Measurements from ENCODE around the gene MPP3. TPM values are rescaled to one million over a fixed set of nuclear protein-coding genes. Genes with fewer than 3 reads are reported as not detected.
A peak's percentile ranks its signal among the peaks of the same experiment; 100 is the strongest.
"Not testable (repeated sequence)": the region's sequence is repeated elsewhere in the genome, so short reads cannot be mapped to it uniquely, and the experiment has no call there.

The MPP3 gene, protein sequence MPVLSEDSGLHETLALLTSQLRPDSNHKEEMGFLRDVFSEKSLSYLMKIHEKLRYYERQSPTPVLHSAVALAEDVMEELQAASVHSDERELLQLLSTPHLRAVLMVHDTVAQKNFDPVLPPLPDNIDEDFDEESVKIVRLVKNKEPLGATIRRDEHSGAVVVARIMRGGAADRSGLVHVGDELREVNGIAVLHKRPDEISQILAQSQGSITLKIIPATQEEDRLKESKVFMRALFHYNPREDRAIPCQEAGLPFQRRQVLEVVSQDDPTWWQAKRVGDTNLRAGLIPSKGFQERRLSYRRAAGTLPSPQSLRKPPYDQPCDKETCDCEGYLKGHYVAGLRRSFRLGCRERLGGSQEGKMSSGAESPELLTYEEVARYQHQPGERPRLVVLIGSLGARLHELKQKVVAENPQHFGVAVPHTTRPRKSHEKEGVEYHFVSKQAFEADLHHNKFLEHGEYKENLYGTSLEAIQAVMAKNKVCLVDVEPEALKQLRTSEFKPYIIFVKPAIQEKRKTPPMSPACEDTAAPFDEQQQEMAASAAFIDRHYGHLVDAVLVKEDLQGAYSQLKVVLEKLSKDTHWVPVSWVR
- 10 to 100 TPM in 2 of 4 donors, 1 to 10 TPM in 2; 8.0 to 15.3 (median 11.4) TPM for polyA plus RNA-seq (ENCODE audit: insufficient read length in 4 of 4)

DNA sequence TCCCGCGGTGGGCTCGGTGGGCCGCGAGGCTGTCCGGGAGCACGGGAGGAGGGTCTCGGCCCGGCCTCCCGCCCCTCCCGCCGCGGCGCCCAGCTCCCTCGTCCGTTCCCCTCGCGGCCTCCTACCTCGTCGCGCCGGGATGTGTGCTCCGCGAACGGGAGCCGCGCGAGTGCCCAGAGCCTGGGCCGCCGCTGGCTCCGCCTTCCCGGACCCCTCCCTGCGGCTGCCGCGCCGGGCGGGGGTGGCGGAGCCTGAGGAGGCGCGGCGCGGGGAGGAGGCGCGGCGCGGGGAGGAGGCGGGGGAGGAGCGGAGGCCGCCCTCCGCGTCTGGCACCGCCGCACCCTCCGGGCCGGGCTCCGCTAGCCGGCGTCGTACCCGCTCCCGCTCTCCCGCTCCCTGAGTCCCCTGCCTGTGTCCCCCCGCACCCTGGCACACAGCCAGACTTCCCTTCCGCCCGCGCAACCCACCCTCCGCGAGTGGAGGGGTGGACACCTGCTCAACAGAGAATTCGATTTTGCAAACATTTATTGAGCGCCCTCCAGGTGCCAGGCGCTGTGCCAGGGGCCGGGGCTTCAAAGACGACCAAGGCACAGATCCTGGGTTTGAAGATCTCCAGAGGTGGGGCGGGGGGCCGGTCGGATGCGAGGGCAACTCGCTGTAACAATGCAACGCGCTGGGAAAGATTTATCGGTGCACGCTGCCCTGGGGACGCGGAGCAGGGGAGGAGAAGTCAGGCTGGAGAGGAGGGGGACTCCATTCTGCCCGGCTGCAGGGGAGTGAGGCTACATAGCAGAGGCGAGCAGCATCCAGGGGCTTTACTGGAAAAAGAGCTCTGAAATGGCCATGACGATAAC, at the start of gene MPP3:
MPP3 (minus strand) TSS at position 171 of the 854 bp plus-strand sequence. CDS start 1,240 bp downstream, outside the sequence.
- DNase-seq (ENCODE audit: low read depth in 4 of 4, low spot score in 3 of 4), result peak; percentile 31 to 63 (median 52)

DNA sequence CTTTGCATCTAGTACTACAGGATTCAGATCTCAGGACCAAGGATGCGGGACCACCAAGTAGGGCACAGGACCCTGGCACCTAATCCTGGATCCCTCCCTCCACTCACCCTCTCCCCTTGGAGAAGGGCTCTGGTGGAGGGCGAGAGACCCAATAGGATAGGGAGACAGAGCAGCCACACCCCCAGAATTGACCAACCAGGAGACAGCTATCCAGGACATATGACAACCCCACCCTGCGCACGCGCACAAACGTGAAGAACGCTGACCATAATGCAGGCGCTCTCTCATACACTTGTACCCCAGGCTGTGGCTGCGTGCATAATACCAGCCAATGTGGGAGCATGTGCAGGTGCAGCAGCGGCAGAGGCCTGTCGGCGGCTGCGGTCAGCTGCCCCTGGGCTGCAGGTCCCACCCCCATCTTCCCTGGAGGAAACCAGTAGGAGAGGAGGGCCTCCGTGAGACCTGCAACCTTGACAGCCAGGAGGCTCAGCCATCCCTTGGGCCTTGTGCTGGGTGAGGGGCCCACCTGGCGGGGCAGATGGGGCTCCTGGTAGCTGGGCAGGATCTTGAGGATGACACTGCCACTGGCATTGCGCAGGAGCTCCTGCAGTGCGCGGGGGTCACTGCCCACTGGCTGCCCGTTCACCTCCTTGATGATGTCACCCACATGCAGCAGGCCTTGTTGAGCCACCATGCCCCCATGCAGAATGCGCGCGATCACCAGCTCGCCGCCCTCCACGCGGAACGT, 49.0 kb upstream of the MPP3 start:
- no peak for DNase-seq (ENCODE audit: low read depth in 4 of 4, low spot score in 3 of 4)

DNA sequence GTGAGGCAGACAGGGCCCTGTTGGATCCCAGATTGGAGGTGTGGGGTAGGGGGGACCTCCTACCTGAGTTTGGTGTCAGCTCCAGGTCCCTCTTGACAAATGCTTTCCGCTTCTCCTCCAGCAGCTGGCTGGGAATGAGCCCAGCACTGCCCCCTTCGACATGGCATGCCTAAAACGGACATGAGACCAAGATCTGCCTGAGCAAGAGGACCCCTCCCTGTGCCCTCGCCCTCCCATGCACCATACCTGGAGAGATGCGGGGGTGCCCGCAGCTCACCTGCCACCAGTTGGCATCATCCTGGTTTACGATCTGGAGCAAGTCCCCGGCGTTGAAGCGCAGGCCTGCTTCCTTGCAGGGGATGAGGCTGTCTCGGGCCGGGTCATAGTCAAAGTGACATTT, 48.2 kb upstream of the MPP3 start:
- DNase-seq (ENCODE audit: low read depth in 4 of 4, low spot score in 3 of 4), result no peak

DNA sequence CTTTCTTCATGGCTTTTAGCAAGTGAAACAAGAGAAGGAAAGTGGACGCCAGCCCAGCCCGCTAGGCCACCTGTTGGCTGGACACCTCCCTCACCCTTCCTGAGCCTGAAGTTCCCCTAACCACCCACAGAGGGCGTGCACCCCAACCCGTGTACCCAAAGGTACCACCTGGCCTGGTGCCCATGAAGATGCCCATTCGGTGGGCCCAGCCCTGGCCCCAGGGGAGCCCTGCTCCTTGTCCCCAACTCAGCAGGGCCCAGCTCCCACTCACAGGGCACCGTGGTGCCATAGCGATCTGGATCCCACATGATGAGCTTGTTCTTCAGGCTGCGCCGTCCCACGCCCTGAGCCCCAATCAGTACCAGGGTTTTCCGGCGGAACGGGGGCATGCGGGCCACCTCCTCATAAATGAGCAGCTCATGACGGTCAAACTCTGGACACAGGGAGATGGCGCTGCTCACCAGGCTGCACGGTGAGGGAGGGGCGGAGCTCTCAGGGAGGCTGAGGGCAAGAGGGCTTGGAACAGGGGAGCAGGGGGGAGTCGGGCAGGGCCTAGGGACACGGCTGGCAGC, 47.6 kb upstream of the MPP3 start:
- peak in 1 of 4 donors; percentile 59 for DNase-seq (ENCODE audit: low read depth in 4 of 4, low spot score in 3 of 4)

DNA sequence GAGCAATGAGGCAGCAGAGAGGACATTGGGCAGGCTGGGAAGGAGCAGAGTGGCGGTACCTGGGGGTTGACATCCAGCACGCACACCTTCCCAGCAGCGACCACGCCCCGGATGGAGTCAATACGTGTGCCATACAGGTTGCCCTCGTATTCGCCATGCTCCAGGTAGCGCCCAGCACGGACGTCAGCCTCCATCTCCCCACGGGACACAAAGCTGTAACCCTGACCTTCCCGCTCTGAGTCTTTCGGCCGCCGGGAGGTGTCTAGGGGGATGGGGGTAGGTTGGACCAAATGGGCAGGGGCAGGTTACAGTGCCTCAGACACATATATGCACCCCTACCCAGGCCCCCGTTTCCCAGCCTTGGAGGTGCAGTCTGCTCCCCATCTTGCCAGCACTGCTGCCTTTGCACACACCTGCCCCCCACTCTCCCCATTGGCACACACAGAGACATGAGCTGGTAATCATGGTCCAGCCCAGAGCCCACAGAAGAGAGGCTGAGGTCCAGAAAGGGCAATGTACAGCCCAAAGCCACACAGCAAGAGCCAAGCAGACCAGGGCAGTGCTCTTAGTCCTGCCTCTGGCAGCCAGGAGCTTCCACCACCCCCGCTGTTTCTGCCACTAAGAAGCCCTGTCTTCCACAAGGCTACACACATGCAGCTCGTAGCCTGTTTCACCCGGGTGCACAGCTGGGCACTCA, 46.9 kb upstream of the MPP3 start:
- DNase-seq (ENCODE audit: low read depth in 4 of 4, low spot score in 3 of 4), result no peak

DNA sequence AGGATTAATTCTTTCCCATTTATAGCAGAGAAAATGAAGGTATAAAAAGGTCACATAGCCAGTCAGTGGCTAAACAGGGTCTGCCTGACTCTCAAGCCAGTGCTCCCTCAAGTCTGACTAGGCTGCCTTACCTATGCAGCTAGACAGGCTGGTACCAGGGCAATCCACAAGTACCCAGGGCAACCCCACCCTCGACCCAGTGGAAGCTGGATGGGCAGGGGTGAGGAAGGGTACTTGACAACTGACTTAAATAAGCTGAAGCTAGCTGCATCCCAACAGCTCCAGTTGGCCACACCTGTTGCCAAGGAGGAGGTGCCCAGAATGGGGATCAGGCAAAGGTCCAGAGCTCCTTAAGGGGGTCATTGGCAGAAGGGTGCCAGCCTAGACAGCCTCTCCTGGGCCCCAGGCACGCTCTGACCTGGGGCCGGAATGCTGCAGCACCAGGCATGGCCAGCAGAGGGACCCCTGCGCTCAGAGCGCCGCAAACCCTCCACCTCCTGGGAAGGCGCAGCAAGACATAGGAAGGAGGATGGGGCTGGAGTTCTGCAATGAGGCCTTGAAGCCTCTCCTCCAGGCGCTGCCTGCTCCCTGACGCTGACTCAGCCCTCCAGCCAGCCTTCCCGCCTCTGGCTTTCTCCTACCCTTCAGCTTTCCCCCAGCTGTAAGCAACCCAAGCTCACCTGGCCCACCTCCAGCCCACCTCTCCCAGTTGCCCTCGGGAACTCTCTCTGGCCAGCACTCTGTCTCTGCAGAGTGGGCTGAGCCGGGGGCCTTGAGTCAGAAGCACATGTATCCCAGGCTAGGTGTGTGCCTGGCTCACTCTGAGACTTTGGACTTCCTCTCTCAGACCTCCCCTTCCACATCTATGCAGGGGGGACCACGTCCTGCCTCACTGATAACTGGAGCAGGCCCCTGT, 45.6 kb upstream of the MPP3 start:
- DNase-seq (ENCODE audit: low read depth in 4 of 4, low spot score in 3 of 4), result peak in 2 of 4 donors; percentile 39 to 42

DNA sequence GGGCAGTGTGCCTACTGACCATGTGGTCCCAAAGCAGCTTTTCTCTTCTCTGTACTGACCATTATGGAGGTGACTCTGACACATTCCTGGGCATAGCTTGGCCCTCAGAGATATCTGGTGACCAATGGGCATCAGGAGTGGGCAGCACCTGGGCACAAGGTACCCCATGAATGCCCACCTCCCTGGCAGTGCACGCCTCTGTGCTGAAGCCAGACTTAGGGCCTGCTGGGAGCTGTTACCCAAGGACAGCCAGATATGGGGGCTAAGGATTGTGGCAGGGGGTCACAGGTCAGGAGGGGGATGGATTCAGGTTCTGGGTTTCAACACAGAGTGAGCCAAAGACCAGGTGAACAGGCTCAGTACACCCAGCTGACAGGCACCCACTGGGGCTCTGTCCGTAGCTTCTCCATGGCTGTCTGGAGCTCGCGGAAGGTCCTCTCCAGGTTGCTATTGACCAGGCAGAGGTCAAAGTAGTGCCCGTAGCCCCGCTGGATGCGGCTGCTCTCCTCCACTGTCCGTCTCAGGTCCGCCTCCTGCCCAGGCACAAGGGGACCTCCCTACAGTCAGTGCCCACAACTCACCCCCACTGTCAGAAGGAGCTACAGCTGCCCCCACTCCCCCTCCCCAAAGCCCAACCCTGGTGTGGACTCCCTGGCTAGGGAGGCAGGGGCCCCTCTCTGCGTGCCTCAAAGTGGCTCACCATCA, 44.7 kb upstream of the MPP3 start:
- DNase-seq (ENCODE audit: low read depth in 4 of 4, low spot score in 3 of 4), result no peak

DNA sequence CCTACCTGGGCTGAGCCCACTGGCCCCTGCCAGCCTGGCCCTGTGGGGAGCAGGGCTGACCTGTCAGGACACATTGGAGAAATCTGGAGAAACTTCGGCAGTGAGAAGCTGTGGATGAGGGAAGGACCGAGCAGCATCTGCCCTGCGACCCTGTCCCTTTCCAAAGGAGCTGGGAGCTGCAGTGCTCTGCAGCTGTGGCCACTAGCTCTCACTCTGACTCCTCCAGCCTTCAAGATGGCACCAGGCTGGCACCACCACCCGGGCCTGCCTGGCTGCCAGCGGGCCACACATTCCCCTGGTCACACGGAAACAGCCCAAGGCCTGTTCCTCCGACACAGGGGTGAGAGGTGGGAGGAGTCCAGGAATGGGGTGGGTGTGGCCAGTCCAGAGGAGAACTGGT, 44.1 kb upstream of the MPP3 start:
- no peak for DNase-seq (ENCODE audit: low read depth in 4 of 4, low spot score in 3 of 4)

DNA sequence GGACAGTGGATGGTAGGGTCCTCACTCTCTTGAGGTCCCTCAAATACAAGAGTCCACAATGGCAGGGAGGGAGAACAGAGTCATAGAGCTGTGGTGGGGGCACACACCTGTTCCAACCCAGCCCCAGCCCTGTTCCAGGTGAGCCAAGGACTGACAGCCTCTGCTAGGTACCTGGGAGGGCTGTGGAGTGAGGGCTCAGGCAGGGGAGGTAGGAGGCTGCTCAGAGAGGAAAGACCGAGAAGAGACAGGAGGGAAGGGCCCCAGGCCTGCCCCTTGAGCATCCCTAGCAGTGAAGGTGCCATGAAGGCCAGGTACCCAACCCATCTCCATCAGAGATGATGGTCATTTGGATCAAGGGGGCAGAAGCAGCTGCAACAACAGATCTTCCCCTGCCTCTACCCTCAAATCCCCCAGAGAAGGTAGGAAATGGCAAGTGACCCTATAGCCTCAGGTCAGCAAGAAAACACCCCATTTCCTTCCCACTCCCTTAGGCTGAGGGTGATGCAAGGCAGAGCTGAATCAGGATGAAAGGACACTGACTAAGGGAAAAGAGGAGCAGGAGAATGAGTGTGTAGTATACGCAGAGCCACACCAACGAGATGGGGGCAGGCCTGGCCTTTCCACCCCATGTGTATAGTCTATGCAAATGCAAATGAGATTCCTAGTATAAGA, 42.7 kb upstream of the MPP3 start:
- DNase-seq (ENCODE audit: low read depth in 4 of 4, low spot score in 3 of 4), result no peak

DNA sequence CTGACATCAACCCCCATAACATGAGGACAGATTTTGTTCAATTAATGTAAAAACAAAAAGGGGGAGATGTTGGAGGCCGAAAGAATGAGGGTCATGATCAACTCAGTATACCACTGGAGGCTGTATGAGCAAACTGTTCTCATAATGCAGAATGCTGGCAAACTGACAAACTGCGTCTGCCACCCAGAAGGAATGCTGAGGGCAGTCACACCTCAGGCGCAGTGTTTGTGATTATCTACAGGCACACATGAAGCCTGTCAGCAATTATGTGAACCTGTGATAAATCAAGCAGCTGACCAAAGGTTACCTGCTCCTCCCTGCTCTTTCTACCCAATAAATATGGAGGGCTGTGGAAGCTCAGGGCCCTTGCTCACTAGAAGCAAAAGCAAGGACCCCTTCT, 41.3 kb upstream of the MPP3 start:
- DNase-seq (ENCODE audit: low read depth in 4 of 4, low spot score in 3 of 4), result no peak

DNA sequence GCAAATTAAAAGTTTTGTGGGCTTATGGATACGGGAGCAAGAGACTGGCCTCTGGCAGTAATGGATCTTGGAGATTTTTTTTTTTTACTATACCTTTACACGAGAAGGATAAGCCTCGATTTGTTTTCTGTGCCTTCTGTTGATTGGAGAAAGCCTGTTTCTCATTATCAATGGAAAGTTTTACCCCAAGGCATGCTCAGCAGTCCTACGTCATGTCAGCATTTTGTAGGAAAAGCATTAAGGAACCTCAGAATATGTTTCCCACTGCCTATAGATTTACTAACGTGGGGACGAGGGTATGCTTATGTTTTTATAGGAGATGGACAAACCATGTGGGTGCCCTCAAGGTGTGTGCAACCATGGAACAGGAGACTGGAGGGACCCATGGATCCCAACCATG, 40.9 kb upstream of the MPP3 start:
- DNase-seq (ENCODE audit: low read depth in 4 of 4, low spot score in 3 of 4), result no peak

DNA sequence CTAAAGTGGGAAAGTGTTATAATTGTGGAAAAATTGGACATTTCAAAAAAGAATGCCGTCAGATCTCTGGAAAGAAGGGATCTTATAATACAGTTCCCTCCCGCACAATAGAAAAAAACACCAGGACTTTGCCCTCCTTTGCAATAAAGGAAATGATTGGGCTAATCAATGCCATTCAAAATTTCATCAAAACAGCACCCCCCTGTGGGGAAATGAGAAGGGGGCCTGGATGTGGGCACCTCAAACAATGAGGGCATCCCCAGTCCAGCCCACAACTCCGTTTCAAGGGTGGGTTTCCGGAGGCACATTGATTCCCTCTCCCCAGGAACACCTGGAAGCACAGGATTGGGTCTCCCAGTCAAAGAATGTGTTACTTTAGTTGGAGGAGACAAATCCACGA, 40.1 kb upstream of the MPP3 start:
- DNase-seq (ENCODE audit: low read depth in 4 of 4, low spot score in 3 of 4), result no peak

DNA sequence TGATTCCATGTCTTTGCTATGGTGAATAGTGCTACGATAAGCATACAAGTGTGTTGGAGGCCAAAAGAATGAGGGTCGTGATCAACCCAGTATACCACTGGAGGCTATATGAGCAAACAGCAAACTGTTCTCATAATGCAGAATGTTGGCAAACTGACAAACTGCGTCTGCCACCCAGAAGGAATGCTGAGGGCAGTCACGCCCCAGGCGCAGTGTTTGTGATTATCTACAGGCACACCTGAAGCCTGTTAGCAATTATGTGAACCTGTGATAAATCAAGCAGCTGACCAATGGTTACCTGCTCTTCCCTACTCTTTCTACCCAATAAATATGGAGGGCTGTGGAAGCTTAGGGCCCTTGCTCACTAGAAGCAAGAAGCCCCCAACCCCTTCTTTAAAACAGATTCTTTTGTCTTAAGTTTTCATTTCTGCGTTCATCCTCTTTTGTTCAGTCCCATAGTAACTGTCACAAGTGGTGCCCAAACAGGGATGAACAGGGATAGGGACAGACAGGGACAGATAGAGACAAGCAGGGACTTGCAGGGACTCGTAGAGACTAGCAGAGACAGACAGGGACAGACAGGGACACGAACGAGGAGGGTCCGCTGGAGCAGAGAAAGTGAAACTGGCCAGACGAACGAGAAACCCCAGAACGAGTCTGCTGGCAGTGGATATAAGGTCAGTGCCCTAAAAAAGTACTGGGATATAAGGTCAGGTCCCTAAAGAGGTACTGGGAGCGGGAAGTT, 39.2 kb upstream of the MPP3 start:
- no peak for DNase-seq (ENCODE audit: low read depth in 4 of 4, low spot score in 3 of 4)

DNA sequence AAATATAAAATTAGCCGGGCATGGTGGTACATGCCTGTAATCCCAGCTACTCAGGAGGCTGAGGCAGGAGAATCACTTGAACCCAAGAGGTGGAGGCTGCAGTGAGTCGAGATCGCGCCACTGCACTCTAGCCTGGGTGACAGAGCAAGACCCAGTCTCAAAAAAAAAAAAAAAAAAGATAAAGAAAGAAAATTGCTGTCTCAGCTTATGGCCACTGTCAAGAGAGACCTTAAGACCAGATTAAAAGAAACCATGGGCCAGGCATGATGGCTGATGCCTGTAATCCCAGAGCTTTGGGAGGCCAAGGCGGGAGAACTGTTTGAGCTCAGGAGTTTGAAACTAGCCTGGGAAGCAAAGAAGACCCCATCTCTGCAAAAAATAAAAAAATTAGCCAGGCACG, 36.1 kb upstream of the MPP3 start:
- not testable (repeated sequence) for DNase-seq (ENCODE audit: low read depth in 4 of 4, low spot score in 3 of 4)

DNA sequence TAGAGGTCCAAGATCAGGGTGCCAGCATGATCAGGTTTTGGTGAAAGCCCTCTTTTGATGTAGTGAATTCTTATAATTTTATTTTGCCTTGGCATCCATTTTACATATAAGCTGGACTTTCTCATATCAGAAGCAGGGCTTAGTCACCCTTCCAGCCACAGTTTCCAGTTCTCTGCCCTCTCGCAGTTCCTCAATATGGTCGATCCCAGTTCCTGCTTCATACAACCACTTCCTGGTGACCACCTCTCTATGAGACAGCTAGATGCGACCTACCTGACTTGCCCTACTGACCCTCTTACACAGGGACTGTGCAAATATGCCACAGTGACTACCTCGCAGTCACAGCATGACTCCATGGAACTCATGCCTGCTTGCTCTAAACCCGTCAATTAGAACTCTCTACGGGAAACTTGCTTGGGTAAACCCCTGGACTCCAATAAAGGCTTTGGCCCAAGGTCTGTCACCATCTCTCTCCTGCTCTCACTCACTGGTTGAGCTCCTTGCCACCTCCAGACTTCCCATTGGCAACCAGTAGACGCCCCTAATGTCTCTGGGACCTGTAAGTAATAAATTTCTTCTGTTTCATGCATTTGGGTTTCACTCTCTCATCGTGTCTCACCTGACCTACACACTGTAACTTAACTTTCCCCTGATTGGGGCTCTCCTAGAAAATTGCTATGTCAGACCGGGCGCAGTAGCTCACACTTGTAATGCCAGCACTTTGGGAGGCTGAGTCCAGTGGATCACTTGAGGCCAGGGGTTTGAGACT, 35.5 kb upstream of the MPP3 start:
- DNase-seq (ENCODE audit: low read depth in 4 of 4, low spot score in 3 of 4), result no peak

Measured in left renal pelvis (tissue), 4 donors.